Heart left ventricle (tissue), 13 donors: ENCODE data around the gene ALK.

Source experiments
- CTCF ChIP-seq, 12 donors: fragments of 200-600 bp; sonication (generic) in 4 of 12; IDR thresholded peaks; one replicate each; pipeline versions ENCODE4 v1.5.0 to v1.8.0; 2018 to 2022; ENCODE audit warnings: antibody characterized with exemption in 12 of 12, mild to moderate bottlenecking in 5 of 12
- POLR2A ChIP-seq, 2 donors: fragments of 450-650 bp; IDR thresholded peaks; one replicate each; pipeline ENCODE4 v1.6.1; 2017; ENCODE audit warnings: antibody characterized with exemption in 2 of 2, mild to moderate bottlenecking in 2 of 2, moderate library complexity in 2 of 2
- donor health status: ischemic (EF 13 %, LVEDD 7.1; RV severe dilation, severe dysfunction).
- donor health status: DM: no; HTN: yes; CAD: no.
- donor health status: DM: no; HTN: no; CAD: no.
- donor health status: ischemic (EF 25% LVEDD 6.9; RV normal size, moderate dysfunction).
- donor health status: ischemic (EF 25% LVEDD 5.7; RV mildly dilated, moderate dysfunction).
- donor health status: ischemic (EF 35%, LVEDD 5.7; RV mildly dilated, moderate dysfunction).
- donor health status: nonischemic (EF 11% LVEDD 7.7; RV severe dilation, severe dysfunction).
- donor health status: DM: yes; HTN: yes; CAD: no.
- donor health status: PGD.
- donor health status: ischemic (EF 29% LVEDD 5.4; RV normal size, mild dysfunction).
- donor health status: nonischemic (EF 23%, LVEDD 6.1; RV moderate dilation, normal function).

GRCh38 chr2:29518646-29519337 is 402.6 kb downstream of the ALK start:
- TF ChIP-seq CTCF (IDR thresholded peaks at IDR 0.05) = no peak
- no peak for TF ChIP-seq POLR2A (IDR thresholded peaks at IDR 0.05)
